Upper lobe of right lung (tissue), 1 donor: ENCODE data around the gene GALNT12. TPM values are rescaled to one million over a fixed set of nuclear protein-coding genes. Genes with fewer than 3 reads are reported as not detected.
A peak's percentile ranks its signal among the peaks of the same experiment; 100 is the strongest.

Experiments used
- ATAC-seq: fragments of 200-7000 bp; cut with Tn5 transposase; one replicate; pipeline ENCODE4 v1.9.1; 2020; ENCODE audit warnings: mild to moderate bottlenecking, moderate library complexity
- DNase-seq: peaks from one replicate; pipeline ENCODE4 v3.0.0-alpha.2; 2020
- H3K27ac ChIP-seq: fragments of 200-600 bp; one replicate; pipeline ENCODE4 v1.8.0; 2022
- H3K27me3 ChIP-seq: fragments of 200-600 bp; one replicate; pipeline ENCODE4 v1.8.0; 2022; ENCODE audit warnings: mild to moderate bottlenecking
- H3K36me3 ChIP-seq: fragments of 200-600 bp; one replicate; pipeline ENCODE4 v1.8.0; 2022
- H3K4me1 ChIP-seq: fragments of 200-600 bp; one replicate; pipeline ENCODE4 v1.8.0; 2022
- H3K4me3 ChIP-seq: fragments of 200-600 bp; one replicate; pipeline ENCODE4 v1.8.0; 2022; ENCODE audit warnings: mild to moderate bottlenecking
- H3K9me3 ChIP-seq: fragments of 200-600 bp; one replicate; pipeline ENCODE4 v1.8.0; 2022
- CTCF ChIP-seq: fragments of 200-600 bp; IDR thresholded peaks from one replicate; pipeline ENCODE4 v1.8.0; 2022; ENCODE audit warnings: antibody characterized with exemption
- intact Hi-C: fragments of 100-400 bp; cut with DNase I; formaldehyde crosslinking; loops from one replicate; pipeline ENCODE4 v1.11.0; 2022
- total RNA-seq: library from RNA; stranded (reverse); fragmentation: NEBNext Ultra II Directional; extraction: Animal tissue kit (Norgen Biotek cat#: 25700); gene quantifications from one replicate; pipeline ENCODE4 v1.2.1, GENCODE V29; 2021
- donor health status: DM: no; HTN: yes; CAD: no; lungs with severe emphysema.

Gene GALNT12
- total RNA-seq, 1 donor from 2014 or later: 28.3 TPM

DNA sequence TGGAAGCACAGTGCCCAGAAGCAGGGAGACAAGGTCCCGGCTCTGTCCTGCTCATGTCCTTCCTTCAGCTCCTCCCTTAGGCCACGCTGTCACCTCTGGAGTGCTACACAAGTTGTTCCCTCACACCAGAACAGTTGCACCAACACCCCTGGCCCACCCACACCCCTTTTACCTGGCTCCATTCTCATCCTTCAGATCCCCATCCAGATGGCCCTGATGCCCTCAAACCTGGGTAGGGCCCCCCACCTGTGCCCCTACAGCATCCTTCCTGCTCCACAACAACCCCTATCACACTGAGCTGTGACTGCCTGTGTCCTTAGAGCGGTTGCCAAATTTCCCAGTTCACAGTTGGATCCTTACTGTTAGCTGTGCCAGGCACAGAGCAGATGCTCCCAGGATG lies 40.3 kb upstream of the GALNT12 start:
- intact Hi-C loops: no loop called here
- Histone ChIP-seq H3K4me1 (no peaks in the 10 kb centered on the region), H3K4me3 (no peak overlapping the region), H3K36me3 (peaks cover 31% of the 10 kb centered on the region), H3K27me3 (no peaks in the 10 kb centered on the region), H3K27ac (no peak overlapping the region), H3K9me3 (no peaks in the 10 kb centered on the region)
- ATAC-seq: peak; percentile 30
- no peak for TF ChIP-seq CTCF
- no peak for DNase-seq

GRCh38 chr9:98767915-98768314 lies 39.6 kb upstream of the GALNT12 start:
- Histone ChIP-seq H3K36me3 (peaks cover 37% of the 10 kb centered on the region), H3K27me3 (no peaks in the 10 kb centered on the region), H3K27ac (no peak overlapping the region), H3K9me3 (no peaks in the 10 kb centered on the region), H3K4me3 (no peak overlapping the region), H3K4me1 (no peaks in the 10 kb centered on the region)
- no peak for TF ChIP-seq CTCF
- intact Hi-C loops: no loop called here
- DNase-seq: no peak
- no peak for ATAC-seq

- no peak for TF ChIP-seq CTCF
- intact Hi-C loops: no loop called here
- H3K36me3 ChIP-seq: peaks cover 41% of the 10 kb centered on the region
These were observed 39.1 kb upstream of the GALNT12 start for GRCh38 chr9:98768344-98768743.

DNA sequence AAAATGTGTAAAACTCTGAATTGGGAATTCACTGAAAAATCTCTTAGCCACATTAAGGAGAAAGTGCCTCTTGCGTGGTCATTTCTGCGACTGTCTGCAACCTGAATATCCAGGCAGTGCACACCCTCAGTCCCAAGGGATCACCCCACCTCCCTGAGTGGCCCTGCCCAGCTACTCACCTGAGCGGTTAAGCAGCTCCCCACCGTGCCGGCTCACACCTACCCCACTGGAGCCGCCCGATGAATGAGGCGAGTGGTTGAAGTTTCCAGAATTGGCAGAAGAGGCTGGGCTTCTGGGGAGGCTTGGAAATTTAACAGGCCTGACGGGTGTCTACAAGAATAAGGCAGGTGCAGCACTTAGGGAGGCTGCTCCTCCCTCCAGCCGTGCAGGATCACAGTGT lies 36.8 kb upstream of the GALNT12 start:
- H3K4me1 ChIP-seq: no peaks in the 10 kb centered on the region
- H3K9me3 ChIP-seq: no peaks in the 10 kb centered on the region
- no peaks in the 10 kb centered on the region for H3K27me3 ChIP-seq
- ATAC-seq: no peak
- TF ChIP-seq CTCF: no peak
- no peak for DNase-seq
- no peak overlapping the region for H3K27ac ChIP-seq
- intact Hi-C loops: loop anchor here (5.0 kb wide), 1 partner anchor 458 kb away; no protein-coding TSS in a partner anchor
- no peak overlapping the region for H3K4me3 ChIP-seq
- peaks cover 47% of the 10 kb centered on the region for H3K36me3 ChIP-seq

More at GRCh38 chr9:98768344-98768743, 39.1 kb upstream of the GALNT12 start:
- Histone ChIP-seq H3K4me3 (no peak overlapping the region), H3K27me3 (no peaks in the 10 kb centered on the region), H3K27ac (no peak overlapping the region), H3K4me1 (no peaks in the 10 kb centered on the region), H3K9me3 (no peaks in the 10 kb centered on the region)
- ATAC-seq (no peak), DNase-seq (no peak)

DNA sequence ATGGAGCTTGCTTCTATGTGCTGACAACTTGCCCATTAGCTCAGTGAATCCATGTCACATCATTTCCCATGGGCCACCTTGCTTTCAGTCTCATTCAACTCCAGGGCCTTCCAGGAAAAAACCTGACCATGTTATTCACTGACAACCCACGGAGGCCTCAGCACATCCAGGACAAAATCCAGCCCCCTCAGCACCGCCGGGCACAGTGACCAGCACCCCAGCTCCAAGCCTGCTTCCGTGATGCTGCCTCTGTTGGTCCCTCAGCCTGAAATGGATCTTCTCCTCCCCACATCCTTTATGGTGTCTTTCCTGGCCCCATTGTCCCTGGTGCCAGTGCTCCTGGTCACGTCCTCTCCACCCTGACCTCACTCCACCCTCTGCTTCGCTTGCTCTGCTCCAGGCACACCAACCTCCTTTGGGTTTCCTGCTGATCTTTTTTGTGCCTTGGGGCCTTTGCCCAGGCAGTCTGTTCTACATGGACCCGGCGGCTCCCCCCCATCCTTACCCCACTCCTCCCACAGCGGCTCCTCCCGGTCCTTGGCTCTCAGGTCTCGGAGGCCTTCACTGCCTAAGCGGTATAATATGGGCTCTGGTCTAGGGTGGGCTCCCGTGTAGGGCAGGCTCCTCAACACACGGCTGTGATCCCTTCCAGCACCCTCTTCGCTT lies 36.1 kb upstream of the GALNT12 start:
- DNase-seq (no peak), ATAC-seq (no peak)
- peaks cover 47% of the 10 kb centered on the region for H3K36me3 ChIP-seq
- no peak for TF ChIP-seq CTCF
- intact Hi-C loops: loop anchor here (5.0 kb wide), 1 partner anchor 459 kb away; no protein-coding TSS in a partner anchor
- no peaks in the 10 kb centered on the region for H3K9me3 ChIP-seq
- H3K27ac ChIP-seq: no peak overlapping the region
- H3K27me3 ChIP-seq: no peaks in the 10 kb centered on the region
- H3K4me1 ChIP-seq: no peaks in the 10 kb centered on the region
- H3K4me3 ChIP-seq: no peak overlapping the region
